ENCODE data around the gene BMP8B.
A peak's percentile ranks its signal among the peaks of the same experiment; 100 is the strongest.
"Not testable (repeated sequence)": the region's sequence is repeated elsewhere in the genome, so short reads cannot be mapped to it uniquely, and the experiment has no call there.

BMP8B gene

DNA sequence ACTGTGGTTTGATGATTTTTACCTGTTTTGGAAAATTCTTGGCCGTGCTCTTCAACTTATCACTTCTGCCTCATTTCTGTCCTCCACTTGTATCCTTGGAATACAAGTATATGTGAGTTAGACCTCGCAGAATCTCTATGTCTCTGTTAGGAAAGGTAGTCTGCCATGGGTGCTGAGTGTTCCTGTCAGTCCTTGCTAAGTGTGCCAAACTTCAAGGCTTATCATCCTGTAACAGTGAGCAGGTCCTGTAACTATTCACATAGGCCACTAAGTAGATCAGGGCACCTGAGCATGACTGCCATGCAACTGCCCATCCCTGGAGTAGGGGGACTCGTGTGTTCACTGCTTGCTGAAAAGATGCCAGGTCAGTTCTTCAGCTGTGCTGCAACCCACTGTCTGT, 24.2 kb upstream of the BMP8B start:
- DNase-seq: no peak

DNA sequence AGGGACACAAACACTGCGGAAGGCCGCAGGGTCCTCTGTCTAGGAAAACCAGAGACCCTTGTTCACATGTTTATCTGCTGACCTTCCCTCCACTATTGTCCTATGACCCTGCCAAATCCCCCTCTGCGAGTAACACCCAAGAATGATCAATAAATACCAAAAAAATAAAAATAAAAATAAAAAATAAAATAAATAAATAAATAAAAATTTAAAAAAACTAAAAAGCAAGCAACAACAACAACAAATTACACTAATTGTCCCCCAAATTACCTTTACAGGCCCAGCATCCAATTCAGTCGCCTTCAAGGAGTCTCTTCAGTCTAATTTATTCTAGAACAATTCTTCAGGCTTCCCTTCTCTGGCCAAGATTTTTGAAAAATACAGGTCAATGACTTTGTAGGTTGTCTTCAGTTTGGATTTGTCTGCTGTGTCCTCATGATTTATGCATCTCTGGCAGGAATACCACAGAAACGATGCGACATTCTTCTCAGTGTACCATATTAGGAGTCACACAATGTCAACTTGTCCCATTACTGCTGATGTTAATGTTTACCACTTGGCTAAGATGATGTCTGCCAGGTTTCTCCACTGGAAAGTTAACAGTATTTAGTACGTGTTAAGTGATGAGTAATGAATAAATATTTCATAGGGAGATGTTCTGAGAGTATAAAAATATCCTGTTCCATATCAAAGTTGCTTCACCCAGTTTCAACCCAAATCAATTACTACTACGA, 20.3 kb upstream of the BMP8B start:
- DNase-seq: peak; percentile 49

DNA sequence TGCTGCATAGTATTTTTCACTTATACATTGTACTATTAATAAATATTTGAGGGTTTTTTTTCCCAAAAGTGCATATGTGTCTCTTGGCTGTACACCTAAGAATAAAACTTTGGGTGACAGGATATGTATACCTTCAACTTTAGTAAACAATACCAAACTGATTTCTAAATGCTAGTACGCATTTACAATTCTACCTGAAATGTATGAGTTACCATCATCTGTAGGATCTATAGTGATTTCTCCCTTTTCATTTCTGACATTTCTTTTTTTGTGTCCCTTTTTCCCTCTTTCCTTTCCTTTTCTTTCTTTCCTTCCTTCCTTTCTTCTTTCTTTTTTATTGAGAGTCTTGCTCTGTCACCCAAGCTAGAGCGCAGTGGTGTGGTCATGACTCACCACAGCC, 16.7 kb upstream of the BMP8B start:
- DNase-seq: no peak

DNA sequence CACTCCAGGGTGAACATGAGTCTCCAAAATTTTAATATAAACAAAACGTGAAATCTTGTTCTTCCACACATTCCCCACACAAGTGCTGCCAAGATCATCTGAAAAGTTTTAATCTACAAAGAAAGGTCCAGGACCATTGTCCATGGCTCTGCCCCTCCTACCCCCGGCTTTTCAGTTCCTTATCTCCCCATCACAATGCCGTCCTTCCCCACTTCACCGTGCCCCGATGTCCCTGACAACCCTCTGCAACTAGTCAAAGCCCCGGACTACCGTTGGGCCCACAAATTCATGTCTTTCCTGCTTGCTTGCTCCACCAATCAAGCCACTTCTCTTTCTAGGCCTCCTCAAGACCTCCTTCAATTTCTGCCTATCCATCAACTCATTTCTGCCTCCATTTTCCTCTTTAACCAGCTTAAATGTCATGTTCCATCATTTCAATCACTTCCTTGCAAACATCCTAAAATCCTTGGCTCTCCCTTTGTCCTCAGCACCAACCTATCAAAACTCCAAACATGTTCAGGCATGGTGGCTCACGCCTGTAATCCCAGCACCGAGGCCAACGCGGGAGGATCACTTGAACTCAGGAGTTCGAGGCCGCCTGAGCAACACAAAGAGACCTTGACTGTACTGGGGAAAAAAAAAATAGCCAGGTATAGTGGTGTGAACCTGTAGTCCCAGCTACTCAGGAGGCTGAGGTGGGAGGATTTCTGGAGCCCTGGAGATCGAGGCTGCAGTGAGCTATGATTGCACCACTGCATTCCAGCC, 14.0 kb upstream of the BMP8B start:
- no peak for DNase-seq

DNA sequence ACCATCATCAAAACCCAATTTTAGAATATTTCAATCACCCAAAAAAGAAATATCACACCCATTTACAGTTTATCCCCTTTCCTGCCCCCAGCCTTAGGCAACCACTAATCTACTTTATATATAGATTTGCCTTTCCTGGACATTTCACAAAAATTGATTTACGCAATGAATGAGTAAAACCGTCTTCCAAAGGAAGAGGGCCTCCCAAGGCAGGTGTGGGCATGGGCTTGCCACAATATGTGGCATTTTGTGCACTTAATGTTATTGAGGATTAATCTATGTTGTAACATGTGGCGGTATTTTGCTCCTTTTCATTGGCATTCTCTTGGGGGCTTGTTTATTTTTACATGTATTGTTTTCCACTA, 11.8 kb upstream of the BMP8B start:
- no peak for DNase-seq

DNA sequence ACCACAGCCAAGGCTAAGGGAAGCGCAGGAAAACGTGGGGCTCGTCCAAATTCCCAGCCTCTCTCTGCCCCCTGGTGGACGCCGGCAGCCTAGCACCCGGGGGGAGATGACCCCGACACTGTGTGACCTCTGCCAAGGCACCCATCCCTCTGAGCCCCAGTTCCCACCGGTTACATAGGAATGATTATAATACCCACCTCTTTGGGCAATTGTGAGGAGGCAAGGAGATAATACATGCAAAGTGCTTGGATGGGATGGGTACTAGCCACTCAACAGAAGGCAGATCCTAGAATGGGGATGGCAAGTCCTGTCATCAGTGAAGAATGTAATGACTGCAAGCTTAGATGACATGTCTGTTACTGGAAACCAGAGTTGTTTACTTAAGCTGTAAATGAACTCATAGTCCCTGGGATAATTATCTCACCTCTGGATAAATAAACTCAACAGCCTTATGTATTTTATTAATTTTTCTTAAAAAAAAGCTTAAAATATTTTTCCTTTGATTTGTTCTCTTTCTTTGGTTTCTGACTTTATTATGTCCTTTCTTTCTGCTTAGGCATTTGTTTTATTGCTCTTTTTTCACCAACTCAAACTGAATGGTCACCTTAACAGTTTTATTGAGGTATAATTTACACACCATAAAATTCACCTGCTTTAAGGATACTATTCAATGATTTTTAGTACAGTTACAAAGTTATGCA, 11.3 kb upstream of the BMP8B start:
- DNase-seq: peak; percentile 92

DNA sequence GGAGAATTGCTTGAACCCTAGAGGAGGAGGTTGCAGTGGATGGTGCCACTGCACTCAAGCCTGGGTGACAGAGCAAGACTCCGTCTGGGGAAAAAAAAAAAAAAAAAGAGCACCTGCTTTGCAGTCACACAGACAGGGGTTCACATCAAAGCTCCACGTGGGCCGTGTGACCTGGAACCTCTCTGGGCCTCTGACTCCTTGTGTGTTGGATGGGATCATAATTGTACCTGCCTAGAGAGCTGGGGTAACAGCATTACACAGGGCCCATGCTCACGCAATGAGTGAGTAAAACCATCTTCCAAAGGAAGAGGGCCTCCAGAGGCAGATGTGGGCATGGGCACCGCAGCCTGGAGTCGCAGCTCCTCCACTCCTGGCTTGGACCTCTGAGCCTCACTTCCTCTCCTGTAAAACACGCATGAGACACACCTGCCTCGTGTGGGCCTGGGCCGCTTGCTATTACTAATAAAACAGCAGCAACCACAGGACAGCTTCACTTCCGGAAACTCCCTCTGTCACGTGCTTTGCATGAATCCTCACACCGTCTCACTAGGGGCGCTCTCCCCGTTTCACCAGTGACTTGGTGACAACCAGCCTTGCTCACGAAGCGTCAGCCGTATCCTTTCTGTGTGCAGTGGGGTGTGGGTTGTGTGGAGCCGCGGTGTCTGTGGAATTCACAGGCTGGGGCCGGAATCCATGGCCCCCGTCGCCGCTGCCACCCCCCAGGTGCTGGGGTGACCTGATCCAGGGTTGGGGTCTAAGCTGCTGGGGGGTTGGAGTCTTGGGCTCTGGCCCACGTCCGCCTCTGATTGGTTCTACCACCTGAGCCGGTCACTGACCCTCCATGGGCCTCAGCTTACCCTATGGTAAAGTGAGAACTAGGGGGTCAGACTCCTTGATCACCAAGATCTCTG, 10.4 kb upstream of the BMP8B start:
- DNase-seq: peak; percentile 80

DNA sequence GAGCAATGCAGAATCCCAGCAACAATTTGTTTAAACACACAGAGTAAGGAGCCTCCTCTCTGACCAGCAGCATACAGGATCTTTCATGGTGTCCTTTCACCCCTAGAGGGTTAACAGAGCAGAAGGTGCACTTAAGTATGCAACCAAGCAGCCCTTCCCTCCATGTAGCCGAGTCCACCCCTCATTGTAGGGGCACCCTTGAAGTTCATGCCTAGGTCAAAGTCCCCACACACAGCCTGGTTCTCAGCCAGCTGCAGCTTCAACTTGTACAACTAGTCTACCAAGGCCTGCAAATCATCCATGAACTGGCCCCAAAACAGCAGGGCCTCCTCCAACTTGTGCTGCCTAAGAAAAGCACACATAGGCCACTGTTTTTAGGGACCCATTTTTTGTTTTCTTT, 7.0 kb upstream of the BMP8B start:
- no peak for DNase-seq

DNA sequence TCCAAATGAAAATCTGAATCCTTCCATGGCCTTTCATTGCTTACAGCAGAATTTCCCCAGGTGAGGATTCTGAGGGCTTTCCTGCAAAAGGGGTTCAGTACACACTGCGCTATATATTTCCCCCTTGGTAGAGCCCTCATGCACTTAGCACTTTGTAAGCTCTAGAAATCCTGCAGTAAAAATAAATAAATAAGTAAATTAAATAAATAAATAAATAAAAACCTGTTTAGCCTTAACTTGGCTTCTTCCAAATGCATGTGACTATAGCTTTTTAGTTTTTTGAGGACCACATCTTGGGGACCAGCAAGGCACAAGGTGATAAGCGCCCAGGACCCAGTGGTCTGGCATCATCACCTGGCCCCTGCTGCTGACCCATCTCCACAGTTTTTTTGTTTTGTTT, 3.2 kb upstream of the BMP8B start:
- no peak for DNase-seq

DNA sequence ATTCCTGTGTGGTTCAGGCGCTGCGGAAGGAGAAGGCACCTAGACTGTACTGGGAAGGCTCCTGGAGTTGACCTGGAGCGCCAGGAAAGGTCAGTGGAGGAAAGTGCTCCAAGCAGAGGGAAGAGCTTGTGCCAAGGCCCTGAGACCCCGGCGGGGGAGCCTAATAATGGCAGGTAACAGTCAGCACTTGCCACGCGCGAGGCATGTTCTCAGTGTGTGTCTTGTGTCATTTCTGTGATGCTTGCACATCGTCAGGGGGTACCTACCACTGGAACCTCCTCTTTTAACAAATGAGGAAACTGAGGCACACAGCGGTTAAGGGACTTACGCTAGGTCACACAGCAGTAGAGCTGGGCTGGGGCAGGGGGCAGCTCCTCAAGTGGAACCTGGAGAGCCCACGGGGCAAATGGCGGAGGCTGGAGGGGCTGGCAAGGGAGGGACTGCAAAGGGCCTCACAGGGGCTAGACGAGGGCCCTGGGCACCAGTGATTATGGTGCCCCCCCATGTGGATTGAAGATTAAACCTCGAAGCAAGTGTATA, 976 bp upstream of the BMP8B start:
- no peak for DNase-seq

DNA sequence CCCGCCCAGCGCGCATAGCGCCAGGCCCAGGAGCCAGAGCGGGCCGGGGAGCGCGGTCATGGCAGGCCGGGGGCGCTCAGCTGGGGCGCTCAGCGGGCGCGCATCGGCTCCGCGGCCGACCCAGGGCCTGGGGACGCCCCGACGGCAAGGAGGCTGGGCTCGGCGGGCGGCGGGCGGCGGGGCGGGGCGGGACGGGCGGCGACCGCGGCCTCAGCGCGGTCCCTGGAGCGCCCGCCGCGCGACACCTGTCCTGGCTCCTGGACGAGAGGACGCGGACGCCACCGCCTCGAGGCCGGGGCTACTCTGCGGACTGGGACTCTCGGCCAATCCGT, 273 bp downstream of the BMP8B start:
- no peak for DNase-seq

DNA sequence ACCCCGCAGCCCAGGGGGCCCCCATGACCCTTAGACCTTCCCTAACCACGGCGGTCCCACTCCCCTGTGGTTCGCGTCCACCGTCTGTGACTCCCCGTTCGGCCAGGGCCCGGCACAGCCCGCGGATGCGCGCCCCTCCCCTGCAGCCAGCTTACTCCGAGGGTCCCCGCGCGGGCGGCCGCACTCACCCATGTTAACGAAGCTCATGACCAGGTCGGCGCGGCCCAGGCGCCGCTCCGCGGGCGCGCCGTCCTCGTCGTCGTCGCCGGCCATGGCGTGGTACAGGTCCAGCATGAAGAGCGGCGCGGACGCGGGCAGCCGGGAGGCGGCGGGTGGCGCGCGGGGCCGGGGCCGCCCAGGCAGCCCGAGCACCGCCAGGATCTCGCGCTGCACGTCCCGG, 701 bp downstream of the BMP8B start:
- DNase-seq: not testable (repeated sequence)

DNA sequence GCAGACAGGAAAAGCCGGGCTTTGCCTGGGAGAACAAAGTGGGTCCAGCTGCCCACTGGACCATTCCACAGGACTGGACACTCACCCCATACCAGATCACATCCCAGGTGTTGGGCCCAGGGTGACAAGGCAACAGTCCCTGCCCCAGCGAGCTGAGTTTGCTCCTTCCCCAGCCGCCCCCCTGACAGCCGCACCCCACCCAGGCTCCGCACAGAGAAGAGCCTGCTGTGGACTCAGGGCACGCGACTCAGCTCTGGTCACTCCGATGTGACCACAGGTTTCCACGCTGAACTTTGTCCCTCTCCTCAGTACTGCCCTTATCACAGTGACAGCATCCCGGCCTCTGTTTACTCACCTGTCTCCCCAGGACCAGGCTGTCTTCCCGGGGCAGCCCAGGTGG, 1.2 kb downstream of the BMP8B start:
- DNase-seq: no peak

DNA sequence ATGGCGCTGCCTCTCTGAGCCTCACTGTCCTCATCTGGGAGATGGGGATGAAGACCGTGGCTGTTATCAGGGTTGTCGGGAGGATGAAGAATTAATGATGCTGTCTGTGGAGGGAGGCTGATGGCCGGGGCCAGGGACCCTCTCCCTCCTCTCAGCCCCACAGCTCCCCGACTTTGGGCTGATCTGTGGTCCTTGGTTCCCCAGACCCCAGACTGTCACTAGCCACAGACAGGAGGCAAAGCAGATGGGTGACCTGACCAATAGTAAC, 1.6 kb downstream of the BMP8B start:
- DNase-seq: not testable (repeated sequence)

DNA sequence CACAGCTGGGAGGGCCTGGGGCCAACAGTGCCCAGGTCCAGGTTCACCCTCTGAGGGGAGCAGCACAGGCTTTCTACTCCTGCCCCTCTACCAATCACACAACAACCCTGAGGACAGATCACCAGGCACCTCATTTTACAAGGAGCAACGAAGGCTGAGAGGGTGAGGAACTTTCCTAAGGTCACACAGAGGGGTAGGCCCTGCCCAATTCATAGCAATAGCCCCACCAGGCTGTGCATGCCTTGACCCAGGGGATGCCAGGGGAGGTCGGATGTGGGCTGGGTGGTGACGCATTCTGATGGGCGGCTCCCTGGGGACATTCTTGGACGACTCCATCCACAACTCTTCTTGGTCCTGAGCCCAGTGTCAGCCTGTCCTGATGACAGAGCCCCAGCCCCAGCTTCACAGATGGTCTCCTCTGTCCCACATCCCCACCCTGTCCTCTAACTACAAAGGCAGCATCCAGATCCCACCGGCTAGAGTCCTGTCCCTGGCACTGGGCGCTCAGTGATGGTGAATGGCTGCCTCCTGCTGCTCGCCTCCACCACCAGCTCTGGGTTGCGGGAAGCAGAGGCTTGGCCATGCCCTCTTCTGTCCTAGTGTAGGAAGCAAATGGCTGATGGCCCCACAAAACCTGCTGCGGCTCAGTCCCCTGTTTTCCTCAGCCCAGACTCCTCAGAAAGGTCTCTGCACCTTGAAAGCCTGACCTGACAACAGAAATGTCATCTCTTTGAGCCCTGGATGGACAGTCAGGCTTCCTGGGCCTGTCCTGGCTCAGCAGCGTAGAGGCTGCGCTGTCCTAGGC, 2.2 kb downstream of the BMP8B start:
- DNase-seq: peak; percentile 26

DNA sequence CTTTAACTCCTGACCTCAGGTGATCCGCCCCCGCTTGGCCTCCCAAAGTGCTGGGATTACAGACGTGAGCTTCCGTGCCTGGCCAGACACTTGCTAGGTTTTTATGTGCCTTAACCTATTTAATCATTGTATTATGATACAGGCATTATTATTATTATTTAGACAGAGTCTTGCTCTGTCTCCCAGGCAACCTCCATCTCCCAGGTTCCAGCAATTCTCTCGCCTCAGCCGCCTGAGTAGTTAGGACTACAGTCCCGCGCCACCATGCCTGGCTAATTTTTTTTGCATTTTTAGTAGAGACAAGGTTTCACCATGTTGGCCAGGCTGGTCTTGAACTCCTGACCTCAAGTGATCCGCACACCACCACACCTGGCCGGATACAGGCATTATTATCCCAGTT, 6.0 kb downstream of the BMP8B start:
- not testable (repeated sequence) for DNase-seq

DNA sequence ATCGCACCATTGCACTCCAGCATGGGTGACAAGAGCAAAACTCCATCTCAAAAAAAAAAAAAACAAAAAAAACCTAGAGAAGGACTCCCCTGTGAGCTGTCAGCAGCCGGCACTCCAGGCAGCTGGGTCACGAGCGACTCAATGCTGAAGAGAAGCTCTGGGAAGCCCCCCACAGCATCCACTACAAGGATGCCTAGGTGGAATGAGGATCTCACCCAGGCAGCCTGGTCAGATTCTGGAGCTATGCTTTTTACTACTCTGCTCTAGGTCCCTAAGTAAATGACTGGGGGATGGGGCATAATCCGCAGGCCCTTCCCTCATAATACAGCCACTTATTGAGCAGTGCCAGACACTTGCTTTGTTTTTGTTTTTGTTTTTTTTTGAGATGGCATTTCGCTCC, 6.6 kb downstream of the BMP8B start:
- DNase-seq: no peak

DNA sequence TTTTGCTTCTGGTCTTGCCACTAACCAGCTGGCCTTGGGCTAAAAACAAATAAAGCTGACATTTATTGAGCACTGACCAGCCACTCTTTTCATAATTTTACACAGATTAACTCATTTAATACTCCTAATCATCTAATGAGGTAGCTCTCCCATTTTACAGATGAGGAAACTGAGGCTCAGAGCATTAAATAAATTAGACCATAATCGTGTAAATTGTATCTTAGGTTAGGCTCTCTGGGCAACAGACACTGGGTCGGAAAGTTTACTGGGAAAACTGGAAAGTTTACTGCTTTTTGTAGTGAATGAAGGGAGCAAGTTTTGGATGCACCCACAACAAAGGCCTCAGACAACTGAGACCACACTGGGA, 7.3 kb downstream of the BMP8B start:
- no peak for DNase-seq

DNA sequence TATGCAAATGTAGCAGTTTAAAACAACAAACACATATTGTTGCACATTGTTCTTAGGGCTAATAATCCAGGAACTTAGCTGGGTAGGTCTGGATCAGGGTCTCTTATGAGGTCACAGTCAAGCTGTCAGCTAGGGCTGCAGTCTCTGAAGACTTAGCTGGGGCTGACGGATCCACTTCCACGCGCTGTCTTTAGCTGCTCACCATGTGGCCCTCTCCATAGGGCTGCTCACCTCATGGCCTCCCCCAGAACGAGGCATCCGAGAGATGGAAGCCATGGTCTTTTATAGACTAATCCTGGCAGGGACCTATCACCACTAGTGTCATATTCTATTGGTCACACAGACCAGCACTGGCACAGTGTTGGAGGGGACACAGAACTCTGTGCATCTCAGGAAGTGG, 8.8 kb downstream of the BMP8B start:
- DNase-seq: no peak

DNA sequence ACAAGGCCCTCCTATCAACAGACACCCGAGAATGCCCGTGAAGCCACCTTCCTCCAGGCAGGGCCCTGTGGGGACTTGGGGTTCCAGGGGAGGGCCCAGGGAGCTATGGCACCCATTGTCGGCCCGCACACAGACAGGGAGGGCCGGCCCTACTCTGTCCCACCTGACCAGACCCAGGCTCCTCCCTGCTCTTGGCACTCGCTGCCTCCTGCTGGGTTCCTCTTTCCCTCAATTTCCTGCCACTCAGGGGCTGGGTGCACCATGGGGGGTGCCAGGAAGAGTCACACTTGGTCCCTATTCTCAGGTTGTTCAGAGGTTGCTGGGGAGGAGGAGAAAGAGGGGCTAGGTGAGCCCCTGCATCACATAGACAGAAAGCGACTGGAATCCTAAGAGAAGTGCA, 9.5 kb downstream of the BMP8B start:
- no peak for DNase-seq

DNA sequence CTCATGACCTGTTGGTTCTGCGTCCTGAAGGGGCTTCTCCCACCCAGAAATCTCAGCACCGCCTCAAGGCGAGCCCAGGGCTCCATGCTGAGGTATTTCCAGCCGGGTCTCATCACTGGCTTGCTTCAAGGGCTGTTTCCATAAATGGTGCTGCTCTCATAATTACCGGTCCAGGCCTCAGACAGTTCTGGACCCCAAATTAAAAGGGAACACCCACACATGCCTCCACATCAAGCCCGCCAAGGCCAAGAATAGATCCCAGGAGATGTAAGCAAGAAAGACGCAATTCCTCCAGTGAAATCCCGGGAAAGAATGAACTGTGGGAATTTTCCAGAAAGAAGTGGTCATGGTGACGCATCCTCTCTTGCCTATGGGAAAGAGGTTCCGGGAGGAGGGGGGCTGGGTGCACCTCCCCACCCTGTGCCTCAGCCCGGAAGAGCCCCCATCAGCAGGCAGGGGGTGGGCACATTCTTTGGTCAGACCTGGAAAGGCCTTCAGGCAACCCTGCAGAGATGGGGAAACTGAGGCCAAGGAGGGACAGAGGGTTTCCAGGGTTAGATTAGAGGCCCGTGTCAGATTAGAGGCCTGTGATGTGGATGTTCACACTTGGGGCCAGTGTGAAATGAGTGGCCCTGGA, 10.1 kb downstream of the BMP8B start:
- DNase-seq: not testable (repeated sequence)

DNA sequence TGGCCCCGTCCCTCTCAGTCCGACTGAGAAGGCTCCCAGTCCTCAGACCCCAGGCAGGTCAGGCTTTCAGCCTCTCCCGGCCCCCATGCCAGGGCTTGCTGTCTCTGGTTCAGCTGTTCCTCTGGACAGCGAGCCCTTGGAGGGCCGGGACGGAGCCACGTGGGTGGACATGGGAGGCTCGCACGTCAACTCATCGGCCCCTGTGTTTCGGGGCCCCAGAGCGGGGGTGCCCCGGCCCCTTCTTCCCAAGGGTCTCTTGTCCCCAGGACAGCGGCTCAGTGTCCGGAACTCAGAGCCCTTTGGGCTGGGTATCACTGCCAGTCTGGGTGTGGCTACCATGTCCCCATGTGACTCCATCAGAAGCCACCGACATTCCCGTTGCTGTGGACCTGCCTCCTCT, 10.8 kb downstream of the BMP8B start:
- DNase-seq: not testable (repeated sequence)

Measured in fibroblast of skin of back (primary cell).